ENCODE data around the gene PPIF.

DNA sequence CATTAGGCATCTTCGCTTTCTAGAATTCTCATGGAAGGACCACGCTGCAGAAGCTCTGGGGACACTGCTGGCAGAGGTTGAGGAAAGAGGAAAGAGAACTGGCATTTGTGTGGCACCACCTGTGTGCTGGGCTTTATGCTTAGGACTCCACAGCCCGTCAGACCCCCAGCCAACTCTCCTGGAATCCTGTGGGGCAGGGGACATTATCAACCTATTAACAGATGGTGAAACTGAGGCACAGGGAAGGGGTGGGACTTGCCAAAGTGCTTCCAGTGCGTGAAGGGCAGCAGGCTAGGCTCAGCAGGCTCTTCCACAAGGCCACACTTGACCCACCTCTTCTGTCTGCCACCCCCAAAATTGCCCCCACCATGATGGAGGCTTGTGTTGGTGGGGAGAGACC lies 51.4 kb downstream of the PPIF start:
- TF ChIP-seq, protein P1, sequence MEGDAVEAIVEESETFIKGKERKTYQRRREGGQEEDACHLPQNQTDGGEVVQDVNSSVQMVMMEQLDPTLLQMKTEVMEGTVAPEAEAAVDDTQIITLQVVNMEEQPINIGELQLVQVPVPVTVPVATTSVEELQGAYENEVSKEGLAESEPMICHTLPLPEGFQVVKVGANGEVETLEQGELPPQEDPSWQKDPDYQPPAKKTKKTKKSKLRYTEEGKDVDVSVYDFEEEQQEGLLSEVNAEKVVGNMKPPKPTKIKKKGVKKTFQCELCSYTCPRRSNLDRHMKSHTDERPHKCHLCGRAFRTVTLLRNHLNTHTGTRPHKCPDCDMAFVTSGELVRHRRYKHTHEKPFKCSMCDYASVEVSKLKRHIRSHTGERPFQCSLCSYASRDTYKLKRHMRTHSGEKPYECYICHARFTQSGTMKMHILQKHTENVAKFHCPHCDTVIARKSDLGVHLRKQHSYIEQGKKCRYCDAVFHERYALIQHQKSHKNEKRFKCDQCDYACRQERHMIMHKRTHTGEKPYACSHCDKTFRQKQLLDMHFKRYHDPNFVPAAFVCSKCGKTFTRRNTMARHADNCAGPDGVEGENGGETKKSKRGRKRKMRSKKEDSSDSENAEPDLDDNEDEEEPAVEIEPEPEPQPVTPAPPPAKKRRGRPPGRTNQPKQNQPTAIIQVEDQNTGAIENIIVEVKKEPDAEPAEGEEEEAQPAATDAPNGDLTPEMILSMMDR (IDR thresholded peaks at IDR 0.05): no peak
- TF ChIP-seq EZH2 (IDR thresholded peaks at IDR 0.05) (no peak), EZH2phosphoT487 (IDR thresholded peaks at IDR 0.05) (no peak)

All from neural progenitor cell (in vitro differentiated cells).